NT2/D1 (cell line): ENCODE results near the gene PHACTR2.

Experiments
- SUZ12 ChIP-seq: IDR thresholded peaks from 2 replicates; pipeline ENCODE4 v1.6.1; 2011; ENCODE audit not compliant: insufficient read length, insufficient read depth; ENCODE audit errors: extremely low read depth
- YY1 ChIP-seq: IDR thresholded peaks from 2 replicates; pipeline ENCODE4 v1.6.1; 2011; ENCODE audit not compliant: insufficient read length, insufficient read depth
- ZNF274 ChIP-seq: IDR thresholded peaks from 2 replicates; pipeline ENCODE4 v1.6.1; 2011; ENCODE audit warnings: mild to moderate bottlenecking, low read depth, low read length

DNA sequence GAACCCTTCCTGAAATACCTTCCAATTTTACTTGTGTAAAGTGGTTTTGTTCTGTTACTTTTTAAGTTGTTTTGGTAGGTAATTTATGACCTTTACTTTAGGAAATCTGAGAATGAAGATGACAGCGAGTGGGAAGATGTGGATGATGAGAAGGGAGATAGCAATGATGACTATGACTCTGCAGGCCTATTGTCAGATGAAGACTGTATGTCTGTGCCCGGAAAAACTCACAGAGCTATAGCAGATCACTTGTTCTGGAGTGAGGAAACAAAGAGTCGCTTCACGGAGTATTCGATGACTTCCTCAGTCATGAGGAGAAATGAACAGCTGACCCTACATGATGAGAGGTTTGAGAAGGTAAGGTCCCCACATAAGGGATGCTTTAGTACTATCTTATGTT lies 179.9 kb downstream of the PHACTR2 start:
- no peak for TF ChIP-seq ZNF274
- no peak for TF ChIP-seq SUZ12
- TF ChIP-seq YY1: no peak
